IPS-20b (cell line): ENCODE measurements around the gene FMC1.
"Not testable (repeated sequence)": the region's sequence is repeated elsewhere in the genome, so short reads cannot be mapped to it uniquely, and the experiment has no call there.

Experiments
- H3K27ac ChIP-seq: one replicate; pipeline ENCODE4 v1.5.1; 2013; ENCODE audit warnings: low read length
- H3K27me3 ChIP-seq: 2 replicates; pipeline ENCODE4 v1.6.1; 2013; ENCODE audit warnings: mild to moderate bottlenecking, low read length, inconsistent platforms; ENCODE audit not compliant: insufficient read depth
- H3K36me3 ChIP-seq: 2 replicates; pipeline ENCODE4 v1.6.1; 2013; ENCODE audit warnings: low read depth, mild to moderate bottlenecking, inconsistent platforms, low read length, moderate library complexity; ENCODE audit not compliant: insufficient read depth
- H3K4me1 ChIP-seq: 2 replicates; pipeline ENCODE4 v1.6.1; 2013; ENCODE audit warnings: mild to moderate bottlenecking, control low read depth, inconsistent platforms, low read length, moderate library complexity; ENCODE audit not compliant: insufficient read depth
- H3K4me3 ChIP-seq: 2 replicates; pipeline ENCODE4 v1.5.1; 2013; ENCODE audit warnings: mild to moderate bottlenecking, low read length, inconsistent platforms
- H3K9ac ChIP-seq: 2 replicates; pipeline ENCODE4 v1.6.1; 2013; ENCODE audit warnings: low read depth, mild to moderate bottlenecking, inconsistent platforms, low read length, moderate library complexity
- H3K9me3 ChIP-seq: 2 replicates; pipeline ENCODE4 v1.6.1; 2013; ENCODE audit warnings: mild to moderate bottlenecking, low read depth, low read length, inconsistent platforms; ENCODE audit not compliant: insufficient read depth

Gene FMC1

DNA sequence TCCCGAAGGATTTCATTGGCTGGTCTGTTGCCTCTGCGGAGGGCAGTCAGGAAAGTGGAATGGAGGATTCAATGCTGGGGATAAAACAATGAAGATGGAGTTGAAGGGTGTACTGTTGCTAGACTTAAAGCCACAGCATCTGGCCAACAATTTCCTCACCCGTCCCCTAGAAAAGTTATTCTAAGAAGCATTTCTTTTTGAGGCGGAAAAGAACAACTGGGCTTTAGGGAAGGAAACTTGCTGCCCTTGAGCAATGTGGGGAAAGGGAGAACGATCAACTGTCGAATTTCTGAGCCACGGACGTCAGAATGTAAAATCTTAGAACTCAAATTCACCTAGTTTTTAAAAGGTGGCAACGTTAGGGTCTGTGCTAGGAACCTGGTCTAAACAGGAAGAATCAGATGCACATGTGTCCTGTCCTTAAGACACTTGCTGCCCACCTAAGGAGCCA is 664 bp downstream of the FMC1 start:
- Histone ChIP-seq H3K4me1 (no peaks in the 10 kb centered on the region), H3K27me3 (no peaks in the 10 kb centered on the region), H3K9ac (peak overlapping the region; percentile 100), H3K9me3 (0 out of 2 replicates have a peak, but pooled peaks cover 3% of the 10 kb centered on the region), H3K36me3 (peaks cover 19% of the 10 kb centered on the region), H3K27ac (peak overlapping the region; percentile 100), H3K4me3 (peak overlapping the region; percentile 100)

DNA sequence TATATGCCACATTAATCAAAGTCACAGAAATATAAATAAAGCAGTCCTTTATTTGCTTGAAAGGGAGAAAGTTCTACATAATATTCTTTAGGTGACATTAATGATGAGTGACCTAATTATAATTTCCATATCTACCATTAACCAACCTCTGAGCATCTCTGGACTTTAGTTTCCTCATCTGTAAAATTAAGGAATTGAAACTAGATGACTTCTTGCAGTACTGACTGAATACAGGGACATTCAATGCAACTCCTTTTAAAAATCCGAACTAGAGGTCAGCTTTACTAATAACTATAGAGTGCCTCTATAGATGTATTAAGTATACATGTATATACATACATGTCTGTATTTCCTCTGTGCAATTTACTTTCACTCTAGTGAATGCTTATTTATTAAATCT is 3.9 kb downstream of the FMC1 start:
- H3K9ac ChIP-seq: no peak overlapping the region
- no peaks in the 10 kb centered on the region for H3K4me1 ChIP-seq
- no peak overlapping the region for H3K4me3 ChIP-seq
- no peak overlapping the region for H3K27ac ChIP-seq
- no peaks in the 10 kb centered on the region for H3K9me3 ChIP-seq
- no peaks in the 10 kb centered on the region for H3K27me3 ChIP-seq
- H3K36me3 ChIP-seq: peaks cover 22% of the 10 kb centered on the region

DNA sequence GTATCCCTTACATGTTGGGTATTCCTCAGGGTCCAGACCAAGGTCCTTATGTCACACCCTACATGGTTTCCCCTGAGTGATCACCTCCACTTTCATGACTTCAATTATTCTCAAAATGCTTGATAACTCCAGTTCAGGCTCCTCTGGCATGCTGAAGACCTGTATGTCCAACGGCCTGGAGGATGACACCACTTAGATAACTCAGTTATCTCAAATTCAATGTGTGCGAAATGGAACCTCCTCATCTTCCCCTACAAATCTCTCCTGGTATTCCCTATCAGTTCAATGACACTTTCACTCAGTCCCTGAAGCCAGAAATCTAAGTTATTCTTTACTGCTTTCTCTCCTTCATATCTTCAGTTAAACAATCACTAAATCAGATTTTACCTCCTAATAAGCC is 9.9 kb downstream of the FMC1 start:
- H3K4me3 ChIP-seq: no peak overlapping the region
- no peak overlapping the region for H3K27ac ChIP-seq

DNA sequence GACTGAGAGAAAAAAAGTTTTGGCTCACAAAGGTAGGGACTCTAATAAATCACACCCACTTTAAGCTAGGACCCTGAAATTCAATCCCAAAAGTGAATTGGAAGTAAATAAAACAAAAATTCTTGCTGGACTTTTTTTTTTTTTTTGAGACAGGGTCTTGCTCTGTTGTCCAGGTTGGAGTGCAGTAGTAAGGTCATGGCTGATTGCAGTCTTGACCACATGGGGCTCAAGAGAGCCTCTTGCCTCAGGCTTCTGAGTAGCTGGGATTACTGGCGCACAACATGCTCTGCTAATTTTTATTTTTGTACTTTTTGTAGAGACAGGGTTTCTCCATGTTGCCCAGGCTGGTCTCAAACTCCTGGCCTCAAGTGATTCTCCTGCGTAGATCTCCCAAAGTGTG is 13.6 kb downstream of the FMC1 start:
- Histone ChIP-seq H3K27ac (no peak overlapping the region), H3K36me3 (no peaks in the 10 kb centered on the region), H3K9me3 (no peaks in the 10 kb centered on the region), H3K4me1 (peaks cover 8% of the 10 kb centered on the region; the same call in 1 of the 2 replicates), H3K4me3 (no peak overlapping the region), H3K9ac (no peak overlapping the region), H3K27me3 (no peaks in the 10 kb centered on the region)

More for the DNA sequence above, 9.9 kb downstream of the FMC1 start:
- Histone ChIP-seq H3K9me3 (no peaks in the 10 kb centered on the region), H3K4me1 (no peaks in the 10 kb centered on the region), H3K36me3 (peaks cover 11% of the 10 kb centered on the region; the same call in 1 of the 2 replicates), H3K27me3 (no peaks in the 10 kb centered on the region), H3K9ac (no peak overlapping the region)

DNA sequence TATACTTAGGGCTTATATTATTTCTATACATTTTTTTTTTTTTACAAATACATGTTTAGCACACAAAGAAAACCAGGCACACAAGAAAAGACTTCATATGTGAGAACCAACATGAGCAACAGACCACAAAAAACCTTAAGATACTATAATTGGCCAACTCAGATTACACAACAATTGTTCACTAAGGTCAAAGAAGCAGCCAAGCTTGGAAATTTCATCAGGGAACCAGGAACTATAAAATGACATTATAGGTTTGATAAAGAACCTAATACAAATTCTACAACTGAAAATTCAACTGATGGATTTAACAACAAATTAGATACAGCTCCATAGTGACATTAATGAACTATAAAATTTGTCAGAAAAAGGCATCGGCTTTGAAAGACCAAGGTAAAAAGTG is 14.2 kb downstream of the FMC1 start:
- Histone ChIP-seq H3K36me3 (no peaks in the 10 kb centered on the region), H3K4me3 (no peak overlapping the region), H3K27ac (no peak overlapping the region), H3K9ac (no peak overlapping the region), H3K27me3 (no peaks in the 10 kb centered on the region), H3K4me1 (peaks cover 8% of the 10 kb centered on the region; the same call in 1 of the 2 replicates), H3K9me3 (no peaks in the 10 kb centered on the region)

DNA sequence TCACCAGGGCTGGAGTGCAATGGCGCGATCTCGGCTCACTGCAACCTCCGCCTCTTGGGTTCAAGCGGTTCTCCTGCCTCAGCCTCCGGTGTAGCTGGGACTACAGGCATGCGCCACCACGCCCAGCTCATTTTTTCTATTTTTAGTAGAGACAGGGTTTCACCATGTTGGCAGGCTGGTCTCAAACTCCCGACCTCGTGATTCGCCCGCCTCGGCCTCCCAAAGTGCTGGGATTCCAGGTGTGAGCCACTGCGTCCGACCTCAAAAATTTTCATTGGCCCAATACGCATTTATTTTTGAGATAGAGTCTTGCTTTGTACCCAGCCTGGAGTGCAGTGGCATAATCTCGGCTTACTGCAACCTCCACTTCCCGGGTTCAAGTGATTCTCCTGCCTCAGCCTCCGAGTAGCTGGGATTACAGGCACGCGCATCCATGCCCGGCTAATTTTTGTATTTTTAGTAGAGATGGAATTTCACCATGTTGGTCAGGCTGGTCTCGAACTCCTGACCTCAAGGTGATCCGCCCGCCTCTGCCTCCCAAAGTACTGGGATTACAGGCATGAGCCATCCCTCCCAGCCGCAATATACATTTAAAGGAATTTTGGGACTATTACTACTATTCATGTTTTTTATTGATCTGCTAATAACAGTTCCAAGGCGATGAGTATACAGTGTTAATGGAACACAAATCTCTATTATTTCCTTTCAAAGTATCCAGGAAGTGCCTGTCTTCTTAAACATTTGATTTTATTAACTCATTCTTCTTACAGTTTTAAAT is 16.8 kb downstream of the FMC1 start:
- H3K9me3 ChIP-seq, H3K36me3 ChIP-seq, H3K27me3 ChIP-seq, H3K27ac ChIP-seq: not testable (repeated sequence)
- peaks cover 20% of the 10 kb centered on the region; the same call in 1 of the 2 replicates for H3K4me1 ChIP-seq
- H3K9ac ChIP-seq: peak overlapping the region; percentile 98; the same call in 1 of the 2 replicates
- H3K4me3 ChIP-seq: peak overlapping the region; percentile 90

DNA sequence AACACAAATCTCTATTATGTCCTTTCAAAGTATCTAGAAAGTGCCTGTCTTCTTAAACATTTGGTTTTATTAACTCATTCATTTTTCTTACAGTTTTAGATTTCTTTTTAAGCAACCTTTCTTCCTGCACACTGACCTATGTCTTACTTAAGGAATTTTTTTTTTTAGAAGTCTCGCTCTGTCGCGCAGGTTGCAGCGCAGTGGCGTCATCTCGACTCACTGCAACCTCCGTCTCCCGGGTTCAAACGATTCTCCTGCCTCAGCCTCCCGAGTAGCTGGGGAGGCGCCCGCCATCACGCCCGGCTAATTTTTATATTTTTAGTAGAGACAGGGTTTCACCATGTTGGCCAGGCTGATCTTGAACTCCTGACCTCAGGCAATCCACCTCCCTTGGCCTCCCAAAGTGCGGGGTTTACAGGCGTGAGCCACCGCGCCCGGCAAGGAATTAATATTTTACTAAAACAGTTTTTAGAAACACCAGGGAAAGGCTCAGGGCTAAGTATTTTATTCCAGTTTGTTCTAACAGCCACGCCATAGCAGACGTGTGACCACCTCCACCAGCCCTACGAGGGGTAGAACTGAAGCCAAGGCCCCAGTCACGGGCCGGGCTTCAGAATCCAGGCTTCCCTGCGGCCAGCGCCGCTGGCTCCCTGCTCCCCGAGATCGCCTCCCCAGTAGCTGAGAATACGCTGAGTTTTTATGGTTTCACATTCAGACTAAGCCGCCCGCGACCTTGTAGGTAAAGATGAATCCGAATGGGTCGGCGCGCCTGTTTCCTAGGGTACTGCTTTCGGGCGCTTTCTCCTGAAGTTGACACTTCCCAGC is 17.6 kb downstream of the FMC1 start:
- peak overlapping the region; percentile 90 for H3K4me3 ChIP-seq
- no peaks in the 10 kb centered on the region for H3K27me3 ChIP-seq
- H3K9me3 ChIP-seq: no peaks in the 10 kb centered on the region
- peak overlapping the region; percentile 98 for H3K9ac ChIP-seq
- peaks cover 8% of the 10 kb centered on the region; the same call in 1 of the 2 replicates for H3K36me3 ChIP-seq
- peak overlapping the region; percentile 93 for H3K27ac ChIP-seq
- H3K4me1 ChIP-seq: peaks cover 23% of the 10 kb centered on the region; the same call in 1 of the 2 replicates

DNA sequence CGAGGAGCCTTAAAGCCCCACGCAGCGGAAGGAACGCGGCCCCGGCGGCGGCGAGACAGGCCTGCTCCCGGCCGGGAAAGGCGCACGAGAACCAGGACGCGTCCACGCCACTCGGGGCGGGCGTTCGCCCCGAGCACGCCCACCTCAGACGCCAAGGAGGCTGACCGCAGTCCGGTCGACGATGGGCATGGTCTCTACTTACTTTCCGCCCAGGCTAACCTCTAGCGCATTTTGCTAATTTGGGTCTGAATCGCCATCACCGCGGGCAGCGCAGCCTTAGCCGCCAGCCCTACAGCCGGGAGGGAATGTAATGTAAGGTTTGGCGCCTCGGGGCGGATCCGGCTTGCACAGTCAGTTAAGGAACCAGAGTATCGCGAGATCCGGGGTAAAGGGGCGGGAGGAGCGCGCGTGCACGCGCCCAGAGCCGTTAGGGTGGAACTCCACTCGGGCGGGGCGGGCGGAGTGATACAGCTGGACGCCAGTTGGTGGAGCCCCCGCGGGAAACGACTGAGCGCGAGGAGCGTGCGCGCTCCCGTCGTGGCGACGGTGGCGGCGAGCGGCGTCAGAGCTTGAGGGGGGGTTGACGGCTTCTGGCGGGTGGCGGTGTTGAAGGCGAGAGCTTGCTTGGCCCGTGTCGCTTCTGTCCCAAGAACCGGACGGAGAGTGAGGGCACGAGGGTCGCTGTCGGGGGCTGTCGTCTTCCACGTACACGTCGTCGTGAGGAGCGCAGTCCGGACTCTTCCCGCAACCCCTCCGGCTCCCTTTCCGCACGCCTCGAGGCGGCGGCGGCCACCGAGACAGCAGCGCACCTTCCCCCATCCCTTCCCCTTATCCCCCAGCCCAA is 18.5 kb downstream of the FMC1 start, which contains the start of gene LUC7L2:
Gene LUC7L2, plus strand, starts transcription at position 529 of the 844 bp plus-strand sequence. CDS start 368 bp downstream, outside the sequence.
- Histone ChIP-seq H3K9ac (peak within 1 kb of the TSS; percentile 98), H3K36me3 (peaks cover 10% of the 10 kb centered on the region; the same call in 1 of the 2 replicates), H3K27me3 (no peaks in the 10 kb centered on the region), H3K4me3 (peak within 1 kb of the TSS; percentile 90), H3K9me3 (no peaks in the 10 kb centered on the region), H3K4me1 (peaks cover 23% of the 10 kb centered on the region; the same call in 1 of the 2 replicates), H3K27ac (peak within 1 kb of the TSS; percentile 93)

DNA sequence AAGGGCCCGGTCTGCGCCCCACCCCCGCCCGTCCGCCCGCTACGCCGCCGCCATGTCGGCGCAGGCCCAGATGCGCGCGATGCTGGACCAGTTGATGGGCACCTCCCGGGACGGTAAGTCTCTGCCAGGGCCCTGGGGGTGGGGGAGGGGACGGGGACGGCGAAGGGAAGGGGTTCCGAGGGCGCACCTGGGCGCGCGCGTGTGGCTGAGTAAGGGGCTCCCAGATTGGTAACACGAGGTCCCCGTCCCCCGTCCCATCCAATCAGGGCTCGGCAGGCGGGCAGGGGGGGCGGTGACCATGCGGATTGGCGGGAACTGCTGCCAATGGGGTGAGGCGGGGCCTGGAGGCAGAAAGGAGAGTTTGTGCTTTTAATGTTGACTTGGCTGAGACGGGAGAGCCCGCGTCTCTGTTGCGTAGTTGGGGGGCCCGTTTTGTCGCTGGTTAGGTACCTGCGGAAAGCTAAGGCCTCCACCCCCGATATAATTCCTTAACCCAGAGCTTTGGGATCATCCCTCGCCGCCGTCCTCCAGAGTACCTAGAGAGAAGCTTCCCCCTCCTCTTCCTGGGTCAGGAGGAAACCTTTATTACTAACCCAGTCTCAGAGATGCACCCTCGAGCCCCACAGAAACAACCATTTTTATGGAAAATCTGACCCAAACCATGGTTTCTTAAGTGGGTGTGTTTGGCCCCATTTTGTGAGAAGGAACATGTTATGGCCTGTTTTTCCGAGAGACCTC is 19.2 kb downstream of the FMC1 start:
- H3K27ac ChIP-seq: peak overlapping the region; percentile 93

DNA sequence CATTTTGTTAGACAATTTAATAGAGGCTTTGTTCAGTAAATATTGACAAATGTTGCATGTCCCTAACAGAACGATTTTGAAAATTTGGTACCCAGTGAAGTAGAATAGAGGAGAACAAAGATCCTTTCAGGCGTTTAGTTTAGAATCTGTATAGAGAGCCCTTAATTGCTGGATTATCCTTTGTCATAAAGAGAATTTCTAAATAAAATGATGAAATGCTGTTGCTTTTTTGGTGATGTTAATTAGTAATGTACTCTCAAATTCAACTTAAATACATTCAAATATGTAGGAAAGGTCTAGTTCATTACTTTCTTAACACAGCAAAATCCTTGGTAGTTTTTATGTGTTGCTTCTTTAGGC is 19.8 kb downstream of the FMC1 start:
- H3K36me3 ChIP-seq: peaks cover 23% of the 10 kb centered on the region
- peak overlapping the region; percentile 93 for H3K27ac ChIP-seq
- H3K4me3 ChIP-seq: peak overlapping the region; percentile 90
- no peaks in the 10 kb centered on the region for H3K27me3 ChIP-seq
- H3K4me1 ChIP-seq: peaks cover 23% of the 10 kb centered on the region; the same call in 1 of the 2 replicates
- no peaks in the 10 kb centered on the region for H3K9me3 ChIP-seq
- H3K9ac ChIP-seq: peak overlapping the region; percentile 98

More for the DNA sequence above, 19.2 kb downstream of the FMC1 start:
- no peaks in the 10 kb centered on the region for H3K9me3 ChIP-seq
- H3K4me3 ChIP-seq: peak overlapping the region; percentile 90
- H3K36me3 ChIP-seq: peaks cover 18% of the 10 kb centered on the region
- no peaks in the 10 kb centered on the region for H3K27me3 ChIP-seq
- H3K4me1 ChIP-seq: peaks cover 23% of the 10 kb centered on the region; the same call in 1 of the 2 replicates
- H3K9ac ChIP-seq: peak overlapping the region; percentile 98
